Putamen (tissue), 1 donor: ENCODE results near the gene ARHGAP42.

Experiments
- DNase-seq: peaks from one replicate; pipeline ENCODE4 v3.0.0-alpha.2; 2016; ENCODE audit warnings: low spot score

The ARHGAP42 gene

DNA sequence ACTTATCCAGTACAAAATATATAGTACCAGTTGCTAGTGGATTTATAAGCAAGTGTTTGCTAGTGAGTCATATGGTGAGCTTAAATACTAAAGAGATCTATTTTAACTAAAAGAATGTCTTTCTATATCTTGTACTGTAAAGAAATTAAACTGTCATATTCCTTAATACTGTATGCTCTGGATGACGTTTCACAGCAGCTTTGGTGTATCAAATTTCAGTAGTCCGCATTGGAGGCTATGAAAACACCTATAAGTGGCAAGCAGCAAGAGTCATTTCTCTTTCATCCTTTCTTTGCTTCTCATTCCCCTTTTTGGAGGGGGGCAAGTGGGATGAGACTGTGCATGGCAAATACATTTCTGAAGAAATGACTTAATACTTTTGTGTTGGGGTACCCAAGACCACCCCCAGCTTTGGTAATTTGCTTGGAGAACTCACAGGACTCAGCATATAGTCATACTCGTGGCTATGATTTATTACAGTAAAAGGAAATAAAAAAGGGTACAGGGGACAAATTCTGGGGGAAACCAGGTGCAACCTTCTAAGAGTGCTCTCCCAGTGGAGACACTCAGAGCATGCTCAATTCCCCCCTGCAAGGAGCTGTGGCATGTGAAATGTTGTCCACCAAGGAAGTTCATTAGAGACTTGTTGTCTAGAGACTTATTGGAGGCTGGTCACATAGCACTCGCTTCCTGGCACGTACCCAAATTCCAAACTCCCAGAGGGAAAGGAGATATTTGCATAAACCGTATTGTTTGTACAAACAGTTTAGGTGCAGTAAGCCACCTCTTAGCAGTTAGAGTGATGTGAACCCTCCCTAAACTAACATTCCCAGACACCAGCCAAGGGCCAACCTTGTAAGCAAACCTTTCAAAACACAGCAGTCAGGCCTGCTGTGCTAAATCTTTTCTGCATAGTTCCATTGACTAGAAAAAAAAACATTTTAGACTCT is 231.7 kb downstream of the ARHGAP42 start:
- DNase-seq = peak; percentile 9

- DNase-seq = no peak
These were observed 233.5 kb downstream of the ARHGAP42 start for GRCh38 chr11:100920593-100920992.

GRCh38 chr11:100922121-100922520 is 235.0 kb downstream of the ARHGAP42 start:
- no peak for DNase-seq

- DNase-seq = no peak
These were observed 236.5 kb downstream of the ARHGAP42 start for GRCh38 chr11:100923555-100923954.

GRCh38 chr11:100925935-100926334 is 238.8 kb downstream of the ARHGAP42 start:
- no peak for DNase-seq

DNA sequence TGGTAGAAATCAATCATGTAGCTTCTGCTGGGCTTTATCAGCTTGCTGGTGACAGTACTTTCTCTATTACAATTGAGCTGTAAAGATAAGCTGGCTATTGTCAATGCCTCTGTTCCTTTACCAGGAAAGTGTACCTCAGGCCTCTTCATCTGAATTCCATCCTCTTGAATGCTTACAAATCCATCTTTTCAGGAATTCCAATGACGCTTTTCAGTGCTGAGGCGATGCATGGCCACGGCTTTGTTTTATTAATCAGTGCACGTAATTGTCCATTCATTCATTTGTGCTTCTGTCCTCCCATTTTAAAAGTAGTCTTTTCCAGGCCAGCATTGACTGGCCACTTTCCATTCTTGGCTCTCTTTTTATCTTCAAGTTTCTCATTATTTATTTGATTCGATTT is 240.5 kb downstream of the ARHGAP42 start:
- no peak for DNase-seq

- DNase-seq = no peak
These were observed 241.3 kb downstream of the ARHGAP42 start for GRCh38 chr11:100928426-100928825.

DNA sequence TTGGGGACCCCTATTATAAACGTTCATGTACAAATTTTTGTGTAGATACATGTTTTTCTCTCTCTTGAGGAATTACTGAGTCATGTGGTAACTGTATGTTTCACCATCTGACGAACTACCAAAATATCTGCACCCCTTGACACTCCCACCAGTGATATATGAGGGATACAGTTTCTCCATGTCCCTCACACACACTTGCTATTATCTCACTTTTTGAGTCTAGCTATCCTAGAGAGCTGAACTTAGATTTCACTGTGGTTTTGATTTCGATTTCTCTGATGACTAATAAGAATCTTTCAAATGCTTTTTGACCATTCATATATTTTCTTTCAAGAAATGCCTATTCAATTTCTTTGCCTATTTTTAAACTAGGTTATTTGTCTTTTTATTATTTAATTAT is 242.3 kb downstream of the ARHGAP42 start:
- no peak for DNase-seq

DNA sequence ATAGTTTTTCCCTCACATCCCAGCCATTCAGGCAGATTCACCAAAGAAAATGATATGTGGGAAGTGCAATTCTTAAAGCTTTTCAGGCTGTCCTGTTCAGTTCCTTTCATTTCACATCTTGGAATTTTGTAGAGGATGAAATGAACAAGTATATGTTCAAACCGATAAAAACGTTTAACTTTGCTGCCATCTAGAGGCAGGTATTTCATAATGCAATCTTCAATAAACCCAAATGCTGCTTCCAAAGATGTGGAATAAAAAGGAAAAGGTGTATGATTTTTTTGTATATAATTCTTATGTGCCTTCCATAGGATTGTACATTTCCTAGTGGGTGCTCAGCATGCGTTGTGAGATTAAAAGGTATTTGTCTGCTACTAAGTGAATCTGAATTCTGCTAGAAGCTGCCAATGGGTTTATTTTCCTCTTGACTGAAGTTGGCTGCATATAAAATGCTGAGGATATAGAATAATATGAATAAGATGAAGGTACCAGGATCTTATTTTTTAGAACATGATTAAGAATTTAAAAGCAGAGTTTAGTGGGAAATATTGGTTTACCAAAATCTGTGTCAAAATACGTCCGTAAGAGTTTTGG is 243.2 kb downstream of the ARHGAP42 start:
- peak; percentile 65 for DNase-seq

GRCh38 chr11:100932474-100933100 is 245.5 kb downstream of the ARHGAP42 start:
- DNase-seq = peak; percentile 20

- no peak for DNase-seq
These were observed 249.7 kb downstream of the ARHGAP42 start for GRCh38 chr11:100936781-100937180.

- DNase-seq = no peak
These were observed 252.5 kb downstream of the ARHGAP42 start for GRCh38 chr11:100939571-100939970.

- no peak for DNase-seq
These were observed 253.0 kb downstream of the ARHGAP42 start for GRCh38 chr11:100940111-100940510.

GRCh38 chr11:100941033-100941432 is 253.9 kb downstream of the ARHGAP42 start:
- no peak for DNase-seq

GRCh38 chr11:100942016-100942415 is 254.9 kb downstream of the ARHGAP42 start:
- DNase-seq = no peak

GRCh38 chr11:100948936-100949335 is 261.8 kb downstream of the ARHGAP42 start:
- DNase-seq = no peak

DNA sequence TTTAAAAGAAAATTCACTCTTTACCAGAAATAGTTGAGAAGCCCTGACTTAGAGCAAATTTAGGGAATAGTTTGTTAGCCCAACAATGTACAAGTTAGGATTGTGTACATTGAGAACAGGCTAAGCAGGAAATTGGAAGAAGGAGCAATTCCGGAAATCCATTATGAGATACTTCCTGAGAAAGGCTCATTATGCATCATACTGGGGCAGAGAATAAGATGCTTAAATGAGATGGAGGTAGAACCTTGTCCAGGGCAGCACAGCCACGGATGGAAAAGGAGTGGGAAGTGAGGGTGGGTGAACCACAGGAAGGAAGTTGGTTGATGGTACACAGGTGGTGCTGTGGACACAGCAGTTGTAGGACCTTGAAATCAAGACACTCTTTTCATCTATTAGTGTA is 262.4 kb downstream of the ARHGAP42 start:
- no peak for DNase-seq

- DNase-seq = no peak
These were observed 268.2 kb downstream of the ARHGAP42 start for GRCh38 chr11:100955318-100955717.

GRCh38 chr11:100956351-100956750 is 269.3 kb downstream of the ARHGAP42 start:
- DNase-seq = no peak

DNA sequence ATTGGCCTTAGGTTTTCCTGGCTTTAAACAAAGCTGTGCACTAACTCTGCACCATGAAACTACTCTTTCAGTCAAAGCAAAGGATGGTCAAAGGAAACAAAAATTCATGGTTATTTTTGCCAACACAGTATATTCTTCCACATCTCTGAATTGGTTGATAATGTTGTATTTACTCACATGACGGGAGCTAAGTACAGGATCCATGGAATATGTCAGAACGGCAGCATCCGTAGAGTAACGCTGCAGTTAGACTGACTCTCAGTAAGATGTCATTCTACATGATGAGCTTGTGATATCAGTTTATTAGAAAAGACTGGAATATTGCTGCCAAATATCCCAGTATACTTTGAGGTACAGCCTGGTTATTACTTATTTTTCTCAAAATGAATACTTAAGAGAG is 270.4 kb downstream of the ARHGAP42 start:
- DNase-seq = no peak

DNA sequence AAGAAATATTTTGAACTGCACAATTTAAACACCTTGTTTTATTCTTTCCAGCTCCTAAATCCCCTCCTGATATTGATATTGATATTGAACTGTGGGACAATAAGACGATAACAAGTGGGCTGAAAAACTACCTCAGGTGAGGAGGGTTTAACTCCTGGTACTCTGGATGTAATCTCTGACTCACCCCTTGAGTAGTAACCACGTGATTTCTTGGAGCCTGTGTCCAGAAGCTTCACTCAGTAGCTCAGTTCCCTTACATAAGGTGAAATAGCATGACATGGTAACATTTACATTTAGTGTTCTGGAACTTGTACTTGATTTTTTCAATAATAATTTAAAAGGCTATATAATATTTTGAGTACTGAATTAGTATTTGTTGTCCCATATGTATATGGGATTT is 274.5 kb downstream of the ARHGAP42 start:
- DNase-seq = no peak

GRCh38 chr11:100963375-100963774 is 276.3 kb downstream of the ARHGAP42 start:
- no peak for DNase-seq

DNA sequence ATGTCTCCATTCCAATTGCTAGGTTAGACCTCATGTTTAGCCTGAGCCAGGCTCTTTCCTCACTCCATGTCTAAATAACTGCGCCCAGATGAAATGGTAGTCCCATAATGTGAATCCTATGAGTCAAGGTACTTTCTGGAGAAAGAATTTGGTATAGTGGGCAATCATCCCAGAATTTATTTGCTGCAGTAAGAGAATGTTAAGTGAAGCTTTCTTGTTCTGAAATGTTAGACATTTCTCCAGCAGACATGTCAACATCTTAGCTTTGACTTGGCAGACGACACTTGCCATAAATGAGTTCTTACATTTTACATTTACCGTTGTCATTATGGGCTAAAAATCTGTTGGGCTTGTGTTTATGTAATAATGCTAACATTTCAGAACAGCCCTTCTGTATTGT is 277.3 kb downstream of the ARHGAP42 start:
- DNase-seq = no peak
